Stomach smooth muscle (tissue), 2 donors: ENCODE data around the gene PRPF40A.

Experiments
- H3K27ac ChIP-seq: one replicate; pipeline ENCODE4 v1.7.0; 2013; ENCODE audit warnings: mild to moderate bottlenecking, low read length, inconsistent platforms
- H3K27me3 ChIP-seq, 2 donors: one replicate each; pipeline ENCODE4 v1.7.0; 2013; ENCODE audit warnings: low read length in 2 of 2; ENCODE audit not compliant: insufficient read depth in 2 of 2, control insufficient read depth in 1 of 2
- H3K36me3 ChIP-seq, 2 donors: one replicate each; pipeline ENCODE4 v1.7.0; 2013; ENCODE audit warnings: low read length in 2 of 2; ENCODE audit not compliant: control insufficient read depth in 2 of 2, insufficient read depth in 2 of 2
- H3K4me1 ChIP-seq: one replicate; pipeline ENCODE4 v1.7.0; 2013; ENCODE audit warnings: low read length; ENCODE audit not compliant: control insufficient read depth, insufficient read depth
- H3K4me3 ChIP-seq, 2 donors: one replicate each; pipeline ENCODE4 v1.7.0; 2013; ENCODE audit warnings: low read length in 2 of 2
- H3K9ac ChIP-seq, 2 donors: one replicate each; pipeline ENCODE4 v1.7.0; 2013; ENCODE audit warnings: low read length in 2 of 2, mild to moderate bottlenecking in 1 of 2
- H3K9me3 ChIP-seq, 2 donors: one replicate each; pipeline ENCODE4 v1.7.0; 2013; ENCODE audit warnings: low read length in 2 of 2; ENCODE audit not compliant: control insufficient read depth in 2 of 2
- donor health status: healthy.
- donor health status: Pancreatic carcinoma.

PRPF40A gene

GRCh38 chr2:152638056-152638455, 79.2 kb downstream of the PRPF40A start:
- Histone ChIP-seq H3K36me3 (peaks cover 21 to 39% of the 10 kb centered on the region in 2 donors), H3K4me1 (no peaks in the 10 kb centered on the region), H3K27ac (no peak overlapping the region), H3K4me3 (no peak overlapping the region), H3K9ac (no peak overlapping the region), H3K9me3 (no peaks in the 10 kb centered on the region), H3K27me3 (no peaks in the 10 kb centered on the region)

- Histone ChIP-seq H3K9ac (no peak overlapping the region), H3K9me3 (no peaks in the 10 kb centered on the region), H3K4me3 (no peak overlapping the region), H3K27me3 (no peaks in the 10 kb centered on the region), H3K27ac (no peak overlapping the region), H3K4me1 (no peaks in the 10 kb centered on the region), H3K36me3 (peaks cover 22 to 36% of the 10 kb centered on the region in 2 donors)
Observed at GRCh38 chr2:152637251-152637650, 80.0 kb downstream of the PRPF40A start.

GRCh38 chr2:152635635-152636298, 81.5 kb downstream of the PRPF40A start:
- H3K27me3 ChIP-seq: no peaks in the 10 kb centered on the region
- H3K9me3 ChIP-seq: no peaks in the 10 kb centered on the region
- H3K36me3 ChIP-seq: peaks cover 24 to 26% of the 10 kb centered on the region in 2 donors
- no peaks in the 10 kb centered on the region for H3K4me1 ChIP-seq
- no peak overlapping the region for H3K27ac ChIP-seq
- no peak overlapping the region for H3K4me3 ChIP-seq
- no peak overlapping the region for H3K9ac ChIP-seq

GRCh38 chr2:152632736-152633135, 84.5 kb downstream of the PRPF40A start:
- Histone ChIP-seq H3K4me3 (no peak overlapping the region), H3K4me1 (no peaks in the 10 kb centered on the region), H3K27ac (no peak overlapping the region), H3K27me3 (no peaks in the 10 kb centered on the region), H3K9me3 (no peaks in the 10 kb centered on the region), H3K9ac (no peak overlapping the region), H3K36me3 (peaks cover 20 to 24% of the 10 kb centered on the region in 2 donors)

GRCh38 chr2:152630466-152630865, 86.8 kb downstream of the PRPF40A start:
- Histone ChIP-seq H3K4me1 (no peaks in the 10 kb centered on the region), H3K9me3 (no peaks in the 10 kb centered on the region), H3K36me3 (peaks cover 12 to 17% of the 10 kb centered on the region in 2 donors), H3K27ac (no peak overlapping the region), H3K27me3 (no peaks in the 10 kb centered on the region), H3K9ac (no peak overlapping the region), H3K4me3 (no peak overlapping the region)

GRCh38 chr2:152629202-152629601, 88.1 kb downstream of the PRPF40A start:
- Histone ChIP-seq H3K9me3 (no peaks in the 10 kb centered on the region), H3K27ac (no peak overlapping the region), H3K27me3 (no peaks in the 10 kb centered on the region), H3K4me1 (no peaks in the 10 kb centered on the region), H3K4me3 (no peak overlapping the region), H3K36me3 (peaks cover 12 to 17% of the 10 kb centered on the region in 2 donors), H3K9ac (no peak overlapping the region)

GRCh38 chr2:152627351-152627957, 89.8 kb downstream of the PRPF40A start:
- H3K27me3 ChIP-seq: no peaks in the 10 kb centered on the region
- H3K9ac ChIP-seq: no peak overlapping the region
- no peak overlapping the region for H3K27ac ChIP-seq
- H3K4me3 ChIP-seq: no peak overlapping the region
- no peaks in the 10 kb centered on the region for H3K9me3 ChIP-seq
- no peaks in the 10 kb centered on the region for H3K4me1 ChIP-seq
- H3K36me3 ChIP-seq: peaks cover 12 to 17% of the 10 kb centered on the region in 2 donors

- H3K9ac ChIP-seq: no peak overlapping the region
- H3K4me3 ChIP-seq: no peak overlapping the region
- H3K4me1 ChIP-seq: no peaks in the 10 kb centered on the region
- no peaks in the 10 kb centered on the region for H3K9me3 ChIP-seq
- H3K27ac ChIP-seq: no peak overlapping the region
- peaks cover 12% of the 10 kb centered on the region in 2 donors for H3K36me3 ChIP-seq
- H3K27me3 ChIP-seq: no peaks in the 10 kb centered on the region
Observed at GRCh38 chr2:152626911-152627339, 90.3 kb downstream of the PRPF40A start.

- no peak overlapping the region for H3K9ac ChIP-seq
- no peak overlapping the region for H3K27ac ChIP-seq
- no peaks in the 10 kb centered on the region for H3K27me3 ChIP-seq
- H3K36me3 ChIP-seq: peaks cover 6 to 8% of the 10 kb centered on the region in 2 donors
- H3K4me3 ChIP-seq: no peak overlapping the region
- H3K4me1 ChIP-seq: peaks cover 3% of the 10 kb centered on the region
- no peaks in the 10 kb centered on the region for H3K9me3 ChIP-seq
Observed at GRCh38 chr2:152624805-152625204, 92.5 kb downstream of the PRPF40A start.

GRCh38 chr2:152623775-152624174, 93.5 kb downstream of the PRPF40A start:
- Histone ChIP-seq H3K36me3 (peaks cover 3 to 7% of the 10 kb centered on the region in 2 donors), H3K9me3 (no peaks in the 10 kb centered on the region), H3K27ac (no peak overlapping the region), H3K9ac (no peak overlapping the region), H3K4me1 (peaks cover 7% of the 10 kb centered on the region), H3K4me3 (no peak overlapping the region), H3K27me3 (no peaks in the 10 kb centered on the region)

- Histone ChIP-seq H3K4me3 (no peak overlapping the region), H3K36me3 (peaks cover 0 to 2% of the 10 kb centered on the region in 2 donors), H3K4me1 (peaks cover 7% of the 10 kb centered on the region), H3K27me3 (no peaks in the 10 kb centered on the region), H3K9ac (no peak overlapping the region), H3K9me3 (no peaks in the 10 kb centered on the region), H3K27ac (no peak overlapping the region)
Observed at GRCh38 chr2:152623076-152623740, 94.1 kb downstream of the PRPF40A start.
